ENCODE results near the gene ITIH2. TPM values are rescaled to one million over a fixed set of nuclear protein-coding genes. Genes with fewer than 3 reads are reported as not detected.

ITIH2 gene
- total and polyA plus RNA-seq, 4 donors, result 261 to 1,345 (median 532) TPM

DNA sequence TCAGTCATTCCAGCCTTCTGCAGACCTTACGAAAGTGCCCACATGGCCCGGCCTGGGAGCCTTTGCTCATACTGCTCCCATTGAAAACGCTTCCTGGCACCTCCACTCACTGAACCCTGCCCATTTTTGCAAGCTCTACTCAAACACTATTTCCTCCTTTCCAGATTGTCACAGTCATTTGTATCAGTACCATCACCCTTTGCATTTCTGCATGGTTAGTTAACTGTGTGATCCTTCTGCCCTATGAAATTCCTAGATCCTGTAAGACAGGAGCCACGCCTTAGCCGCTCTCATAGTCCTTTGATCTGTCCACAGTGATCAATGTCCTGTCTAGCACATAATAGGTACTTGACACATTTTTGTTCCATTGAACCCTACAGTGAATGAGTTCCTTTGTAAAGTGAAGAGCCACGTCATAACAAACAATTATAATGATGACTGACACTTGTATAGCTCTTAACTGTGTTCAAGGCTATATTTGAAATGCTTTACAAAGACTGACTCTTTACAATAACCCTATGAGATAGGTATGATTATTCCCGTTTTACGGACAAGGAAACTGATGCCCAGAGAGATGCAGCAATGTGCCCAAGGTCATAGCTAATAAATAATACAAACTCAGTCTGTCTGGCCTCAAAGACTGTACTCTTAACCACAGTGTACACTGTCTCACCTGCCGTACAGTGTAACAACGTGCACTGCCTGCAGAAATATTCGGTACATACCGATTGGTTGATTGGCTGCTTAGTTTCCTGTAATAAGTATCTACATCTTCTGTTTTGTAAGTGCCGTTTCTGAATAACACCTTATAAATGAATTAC is 16.6 kb upstream of the ITIH2 start:
- H3K9me3 ChIP-seq (ENCODE audit: control insufficient read depth in 4 of 4, low read length in 3 of 4), result no peaks in the 10 kb centered on the region
- TF ChIP-seq NR2F2 (IDR thresholded peaks at IDR 0.05) (no peak), EGR1 (IDR thresholded peaks at IDR 0.05; ENCODE audit: low read depth in 2 of 2) (no peak), HNF4A (conservative IDR thresholded peaks at IDR 0.05) (no peak), RXRA (IDR thresholded peaks at IDR 0.05) (no peak), GABPA (IDR thresholded peaks at IDR 0.05 in 1 of 2, conservative IDR thresholded peaks at IDR 0.05 in 1 of 2) (no peak), RAD21 (IDR thresholded peaks at IDR 0.05) (no peak), HNF4G (IDR thresholded peaks at IDR 0.05) (no peak), FOXA2 (IDR thresholded peaks at IDR 0.05) (no peak), YY1 (IDR thresholded peaks at IDR 0.05) (no peak), JUND (IDR thresholded peaks at IDR 0.05) (no peak), SP1 (IDR thresholded peaks at IDR 0.05) (no peak), TAF1 (conservative IDR thresholded peaks at IDR 0.05) (no peak)
- TF ChIP-seq, protein P1, sequence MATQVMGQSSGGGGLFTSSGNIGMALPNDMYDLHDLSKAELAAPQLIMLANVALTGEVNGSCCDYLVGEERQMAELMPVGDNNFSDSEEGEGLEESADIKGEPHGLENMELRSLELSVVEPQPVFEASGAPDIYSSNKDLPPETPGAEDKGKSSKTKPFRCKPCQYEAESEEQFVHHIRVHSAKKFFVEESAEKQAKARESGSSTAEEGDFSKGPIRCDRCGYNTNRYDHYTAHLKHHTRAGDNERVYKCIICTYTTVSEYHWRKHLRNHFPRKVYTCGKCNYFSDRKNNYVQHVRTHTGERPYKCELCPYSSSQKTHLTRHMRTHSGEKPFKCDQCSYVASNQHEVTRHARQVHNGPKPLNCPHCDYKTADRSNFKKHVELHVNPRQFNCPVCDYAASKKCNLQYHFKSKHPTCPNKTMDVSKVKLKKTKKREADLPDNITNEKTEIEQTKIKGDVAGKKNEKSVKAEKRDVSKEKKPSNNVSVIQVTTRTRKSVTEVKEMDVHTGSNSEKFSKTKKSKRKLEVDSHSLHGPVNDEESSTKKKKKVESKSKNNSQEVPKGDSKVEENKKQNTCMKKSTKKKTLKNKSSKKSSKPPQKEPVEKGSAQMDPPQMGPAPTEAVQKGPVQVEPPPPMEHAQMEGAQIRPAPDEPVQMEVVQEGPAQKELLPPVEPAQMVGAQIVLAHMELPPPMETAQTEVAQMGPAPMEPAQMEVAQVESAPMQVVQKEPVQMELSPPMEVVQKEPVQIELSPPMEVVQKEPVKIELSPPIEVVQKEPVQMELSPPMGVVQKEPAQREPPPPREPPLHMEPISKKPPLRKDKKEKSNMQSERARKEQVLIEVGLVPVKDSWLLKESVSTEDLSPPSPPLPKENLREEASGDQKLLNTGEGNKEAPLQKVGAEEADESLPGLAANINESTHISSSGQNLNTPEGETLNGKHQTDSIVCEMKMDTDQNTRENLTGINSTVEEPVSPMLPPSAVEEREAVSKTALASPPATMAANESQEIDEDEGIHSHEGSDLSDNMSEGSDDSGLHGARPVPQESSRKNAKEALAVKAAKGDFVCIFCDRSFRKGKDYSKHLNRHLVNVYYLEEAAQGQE (IDR thresholded peaks at IDR 0.05), result no peak
- TF ChIP-seq, protein P2, sequence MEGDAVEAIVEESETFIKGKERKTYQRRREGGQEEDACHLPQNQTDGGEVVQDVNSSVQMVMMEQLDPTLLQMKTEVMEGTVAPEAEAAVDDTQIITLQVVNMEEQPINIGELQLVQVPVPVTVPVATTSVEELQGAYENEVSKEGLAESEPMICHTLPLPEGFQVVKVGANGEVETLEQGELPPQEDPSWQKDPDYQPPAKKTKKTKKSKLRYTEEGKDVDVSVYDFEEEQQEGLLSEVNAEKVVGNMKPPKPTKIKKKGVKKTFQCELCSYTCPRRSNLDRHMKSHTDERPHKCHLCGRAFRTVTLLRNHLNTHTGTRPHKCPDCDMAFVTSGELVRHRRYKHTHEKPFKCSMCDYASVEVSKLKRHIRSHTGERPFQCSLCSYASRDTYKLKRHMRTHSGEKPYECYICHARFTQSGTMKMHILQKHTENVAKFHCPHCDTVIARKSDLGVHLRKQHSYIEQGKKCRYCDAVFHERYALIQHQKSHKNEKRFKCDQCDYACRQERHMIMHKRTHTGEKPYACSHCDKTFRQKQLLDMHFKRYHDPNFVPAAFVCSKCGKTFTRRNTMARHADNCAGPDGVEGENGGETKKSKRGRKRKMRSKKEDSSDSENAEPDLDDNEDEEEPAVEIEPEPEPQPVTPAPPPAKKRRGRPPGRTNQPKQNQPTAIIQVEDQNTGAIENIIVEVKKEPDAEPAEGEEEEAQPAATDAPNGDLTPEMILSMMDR (IDR thresholded peaks at IDR 0.05; ENCODE audit: low read depth, low read length, missing input control), result no peak
- TF ChIP-seq, protein P3, sequence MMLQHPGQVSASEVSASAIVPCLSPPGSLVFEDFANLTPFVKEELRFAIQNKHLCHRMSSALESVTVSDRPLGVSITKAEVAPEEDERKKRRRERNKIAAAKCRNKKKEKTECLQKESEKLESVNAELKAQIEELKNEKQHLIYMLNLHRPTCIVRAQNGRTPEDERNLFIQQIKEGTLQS (IDR thresholded peaks at IDR 0.05), result no peak
- TF ChIP-seq, protein P4, sequence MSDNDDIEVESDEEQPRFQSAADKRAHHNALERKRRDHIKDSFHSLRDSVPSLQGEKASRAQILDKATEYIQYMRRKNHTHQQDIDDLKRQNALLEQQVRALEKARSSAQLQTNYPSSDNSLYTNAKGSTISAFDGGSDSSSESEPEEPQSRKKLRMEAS (IDR thresholded peaks at IDR 0.05), result no peak
- TF ChIP-seq, protein P5, sequence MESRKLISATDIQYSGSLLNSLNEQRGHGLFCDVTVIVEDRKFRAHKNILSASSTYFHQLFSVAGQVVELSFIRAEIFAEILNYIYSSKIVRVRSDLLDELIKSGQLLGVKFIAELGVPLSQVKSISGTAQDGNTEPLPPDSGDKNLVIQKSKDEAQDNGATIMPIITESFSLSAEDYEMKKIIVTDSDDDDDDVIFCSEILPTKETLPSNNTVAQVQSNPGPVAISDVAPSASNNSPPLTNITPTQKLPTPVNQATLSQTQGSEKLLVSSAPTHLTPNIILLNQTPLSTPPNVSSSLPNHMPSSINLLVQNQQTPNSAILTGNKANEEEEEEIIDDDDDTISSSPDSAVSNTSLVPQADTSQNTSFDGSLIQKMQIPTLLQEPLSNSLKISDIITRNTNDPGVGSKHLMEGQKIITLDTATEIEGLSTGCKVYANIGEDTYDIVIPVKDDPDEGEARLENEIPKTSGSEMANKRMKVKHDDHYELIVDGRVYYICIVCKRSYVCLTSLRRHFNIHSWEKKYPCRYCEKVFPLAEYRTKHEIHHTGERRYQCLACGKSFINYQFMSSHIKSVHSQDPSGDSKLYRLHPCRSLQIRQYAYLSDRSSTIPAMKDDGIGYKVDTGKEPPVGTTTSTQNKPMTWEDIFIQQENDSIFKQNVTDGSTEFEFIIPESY (IDR thresholded peaks at IDR 0.05), result no peak
- peaks cover 0 to 5% (median 1%) of the 10 kb centered on the region in 4 donors for H3K4me1 ChIP-seq (ENCODE audit: control insufficient read depth in 4 of 4, insufficient read depth in 4 of 4, low read length in 3 of 4)
- DNase-seq (ENCODE audit: low spot score), result no peak
- WGBS, result 65% methylated on average over 13 of the region's 13 CpGs
- no peaks in the 10 kb centered on the region for H3K36me3 ChIP-seq (ENCODE audit: control insufficient read depth in 4 of 4, insufficient read depth in 3 of 4, low read depth in 1 of 4, low read length in 3 of 4)
- no peak overlapping the region for H3K27ac ChIP-seq (ENCODE audit: low read depth in 1 of 2, low read length in 2 of 2)
- no peak overlapping the region for H3K9ac ChIP-seq (ENCODE audit: low read depth in 1 of 2, low read length in 2 of 2)
- no peak overlapping the region for H3K4me3 ChIP-seq (ENCODE audit: low read depth in 1 of 3, low read length in 3 of 3)
- no peaks in the 10 kb centered on the region for H3K27me3 ChIP-seq (ENCODE audit: control insufficient read depth in 4 of 4, insufficient read depth in 4 of 4, low read length in 3 of 4)

All from liver (tissue), 9 donors.